Measurements from ENCODE around the gene ABHD2. TPM values are rescaled to one million over a fixed set of nuclear protein-coding genes. Genes with fewer than 3 reads are reported as not detected.
A peak's percentile ranks its signal among the peaks of the same experiment; 100 is the strongest.

The ABHD2 gene
- total RNA-seq, 1 donor from 2014 or later: 50.5 TPM

GRCh38 chr15:89206908-89207331 lies 118.7 kb downstream of the ABHD2 start:
- Mint-ChIP-seq H3K9me3 (ENCODE audit: low read depth) (no peaks in the 10 kb centered on the region), H3K27me3 (ENCODE audit: low read depth) (no peaks in the 10 kb centered on the region), H3K4me1 (ENCODE audit: low read depth) (peaks cover 6% of the 10 kb centered on the region), H3K27ac (ENCODE audit: unreplicated experiment) (no peak overlapping the region), H3K36me3 (ENCODE audit: low read depth) (no peaks in the 10 kb centered on the region), H3K4me3 (ENCODE audit: unreplicated experiment) (peak overlapping the region; percentile 36)
- TF ChIP-seq, protein P1, sequence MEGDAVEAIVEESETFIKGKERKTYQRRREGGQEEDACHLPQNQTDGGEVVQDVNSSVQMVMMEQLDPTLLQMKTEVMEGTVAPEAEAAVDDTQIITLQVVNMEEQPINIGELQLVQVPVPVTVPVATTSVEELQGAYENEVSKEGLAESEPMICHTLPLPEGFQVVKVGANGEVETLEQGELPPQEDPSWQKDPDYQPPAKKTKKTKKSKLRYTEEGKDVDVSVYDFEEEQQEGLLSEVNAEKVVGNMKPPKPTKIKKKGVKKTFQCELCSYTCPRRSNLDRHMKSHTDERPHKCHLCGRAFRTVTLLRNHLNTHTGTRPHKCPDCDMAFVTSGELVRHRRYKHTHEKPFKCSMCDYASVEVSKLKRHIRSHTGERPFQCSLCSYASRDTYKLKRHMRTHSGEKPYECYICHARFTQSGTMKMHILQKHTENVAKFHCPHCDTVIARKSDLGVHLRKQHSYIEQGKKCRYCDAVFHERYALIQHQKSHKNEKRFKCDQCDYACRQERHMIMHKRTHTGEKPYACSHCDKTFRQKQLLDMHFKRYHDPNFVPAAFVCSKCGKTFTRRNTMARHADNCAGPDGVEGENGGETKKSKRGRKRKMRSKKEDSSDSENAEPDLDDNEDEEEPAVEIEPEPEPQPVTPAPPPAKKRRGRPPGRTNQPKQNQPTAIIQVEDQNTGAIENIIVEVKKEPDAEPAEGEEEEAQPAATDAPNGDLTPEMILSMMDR (IDR thresholded peaks at IDR 0.05): peak; percentile 99
- DNase-seq (ENCODE audit: low spot score): peak; percentile 87

DNA sequence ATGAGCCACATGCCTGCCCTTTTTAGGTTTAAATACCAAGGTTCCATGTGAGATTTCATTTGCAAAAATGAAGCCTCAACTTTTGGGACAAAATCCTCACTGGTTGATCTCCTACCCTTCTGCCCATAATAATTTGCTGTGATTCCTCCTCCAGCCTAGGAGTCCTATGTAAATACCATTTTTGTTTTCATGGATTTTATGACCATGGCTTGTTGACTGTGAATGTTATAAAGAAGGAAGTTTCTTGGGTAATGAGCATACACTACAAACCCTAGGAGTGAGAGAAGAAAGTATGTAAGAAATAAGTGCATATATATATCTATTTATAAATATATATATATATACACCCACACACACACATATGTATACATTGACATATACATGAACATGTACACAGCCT lies 120.0 kb downstream of the ABHD2 start:
- Mint-ChIP-seq H3K27ac (ENCODE audit: unreplicated experiment) (no peak overlapping the region), H3K36me3 (ENCODE audit: low read depth) (no peaks in the 10 kb centered on the region), H3K9me3 (ENCODE audit: low read depth) (no peaks in the 10 kb centered on the region), H3K27me3 (ENCODE audit: low read depth) (peaks cover 3% of the 10 kb centered on the region), H3K4me3 (ENCODE audit: unreplicated experiment) (no peak overlapping the region), H3K4me1 (ENCODE audit: low read depth) (peaks cover 6% of the 10 kb centered on the region)
- TF ChIP-seq, protein P1 (IDR thresholded peaks at IDR 0.05): no peak
- DNase-seq (ENCODE audit: low spot score): no peak

DNA sequence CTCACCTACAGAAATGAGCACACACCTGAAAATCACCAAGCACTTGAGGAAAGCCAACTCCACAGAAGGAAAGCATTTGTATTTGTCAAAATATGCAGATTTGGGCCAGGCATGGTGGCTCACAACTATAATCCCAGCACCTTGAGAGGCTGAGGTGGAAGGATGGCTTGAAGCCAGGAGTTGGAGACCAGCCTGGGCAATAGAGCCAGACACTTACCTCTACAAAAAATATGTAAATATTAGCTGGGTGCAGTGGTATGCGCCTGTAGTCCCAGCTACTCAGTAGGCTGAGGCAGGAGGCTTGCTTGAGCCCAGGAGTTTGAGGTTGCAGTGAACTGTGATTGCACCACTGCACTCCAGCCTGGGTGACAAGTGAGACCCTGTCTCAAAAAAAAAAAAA lies 120.8 kb downstream of the ABHD2 start:
- TF ChIP-seq, protein P1 (IDR thresholded peaks at IDR 0.05): no peak
- Mint-ChIP-seq H3K27ac (ENCODE audit: unreplicated experiment) (no peak overlapping the region), H3K27me3 (ENCODE audit: low read depth) (peaks cover 4% of the 10 kb centered on the region), H3K36me3 (ENCODE audit: low read depth) (no peaks in the 10 kb centered on the region), H3K9me3 (ENCODE audit: low read depth) (no peaks in the 10 kb centered on the region), H3K4me3 (ENCODE audit: unreplicated experiment) (no peak overlapping the region), H3K4me1 (ENCODE audit: low read depth) (peaks cover 6% of the 10 kb centered on the region)
- peak; percentile 17 for DNase-seq (ENCODE audit: low spot score)

DNA sequence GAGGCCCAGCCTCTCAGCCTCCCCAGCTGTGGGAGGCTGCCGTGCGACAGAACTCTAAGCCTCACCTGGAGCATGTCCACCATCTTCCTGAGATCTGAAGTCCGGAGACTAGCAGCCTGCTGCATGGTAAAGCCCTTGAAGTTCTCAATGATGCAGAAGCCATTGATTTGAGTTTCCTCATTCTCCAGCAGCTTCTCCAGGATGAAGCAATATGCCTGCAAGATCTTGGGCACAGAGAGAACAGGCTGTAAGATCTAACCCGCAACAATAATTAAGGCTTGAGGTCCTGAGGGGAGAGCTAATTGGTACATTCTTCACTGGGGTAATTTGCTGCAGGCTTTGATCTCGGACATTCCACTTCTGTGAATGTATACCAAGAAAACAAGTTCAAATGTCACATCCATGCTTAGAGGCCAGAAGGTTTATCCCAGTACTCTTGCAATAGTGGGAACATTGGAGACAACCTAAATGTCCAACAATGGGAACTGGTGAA lies 123.5 kb downstream of the ABHD2 start:
- TF ChIP-seq, protein P1 (IDR thresholded peaks at IDR 0.05): no peak
- no peak overlapping the region for H3K27ac Mint-ChIP-seq (ENCODE audit: unreplicated experiment)
- no peaks in the 10 kb centered on the region for H3K9me3 Mint-ChIP-seq (ENCODE audit: low read depth)
- H3K36me3 Mint-ChIP-seq (ENCODE audit: low read depth): no peaks in the 10 kb centered on the region
- peaks cover 5% of the 10 kb centered on the region for H3K4me1 Mint-ChIP-seq (ENCODE audit: low read depth)
- DNase-seq (ENCODE audit: low spot score): no peak
- no peak overlapping the region for H3K4me3 Mint-ChIP-seq (ENCODE audit: unreplicated experiment)
- H3K27me3 Mint-ChIP-seq (ENCODE audit: low read depth): peaks cover 10% of the 10 kb centered on the region

- Mint-ChIP-seq H3K4me3 (ENCODE audit: unreplicated experiment) (no peak overlapping the region), H3K27ac (ENCODE audit: unreplicated experiment) (no peak overlapping the region)
- TF ChIP-seq, protein P1 (IDR thresholded peaks at IDR 0.05): no peak
Measured at GRCh38 chr15:89215627-89216026, 127.4 kb downstream of the ABHD2 start.

More at GRCh38 chr15:89215627-89216026, 127.4 kb downstream of the ABHD2 start:
- Mint-ChIP-seq H3K36me3 (ENCODE audit: low read depth) (no peaks in the 10 kb centered on the region), H3K9me3 (ENCODE audit: low read depth) (no peaks in the 10 kb centered on the region), H3K4me1 (ENCODE audit: low read depth) (no peaks in the 10 kb centered on the region), H3K27me3 (ENCODE audit: low read depth) (peaks cover 20% of the 10 kb centered on the region)
- no peak for DNase-seq (ENCODE audit: low spot score)

Data from chondrocyte (in vitro differentiated cells).